Measurements from ENCODE around the gene CDC34.
A peak's percentile ranks its signal among the peaks of the same experiment; 100 is the strongest.

Gene CDC34

GRCh38 chr19:589693-590395, 58.3 kb downstream of the CDC34 start, which contains the start of gene HCN2:
Gene HCN2 (plus strand): TSS chr19:589881. CDS start chr19:589946, 65 bp downstream.
- Mint-ChIP-seq H3K9me3 (ENCODE audit: low read depth) (no peaks in the 10 kb centered on the region), H3K27me3 (no peaks in the 10 kb centered on the region)

DNA sequence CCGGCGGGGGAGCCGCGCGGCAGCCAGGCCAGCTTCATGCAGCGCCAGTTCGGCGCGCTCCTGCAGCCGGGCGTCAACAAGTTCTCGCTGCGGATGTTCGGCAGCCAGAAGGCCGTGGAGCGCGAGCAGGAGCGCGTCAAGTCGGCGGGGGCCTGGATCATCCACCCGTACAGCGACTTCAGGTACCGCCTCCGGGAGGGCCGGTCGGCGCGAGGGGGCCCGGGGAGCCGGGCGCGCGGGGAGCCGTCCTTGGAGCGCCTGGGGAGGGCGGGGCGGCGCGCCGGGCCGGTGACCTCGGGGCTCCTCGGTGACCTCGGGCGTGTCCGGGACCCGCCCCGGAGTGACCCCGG, 58.8 kb downstream of the CDC34 start:
- H3K27me3 Mint-ChIP-seq: no peaks in the 10 kb centered on the region
- H3K4me1 Mint-ChIP-seq (ENCODE audit: low read depth): peaks cover 6% of the 10 kb centered on the region
- no peaks in the 10 kb centered on the region for H3K9me3 Mint-ChIP-seq (ENCODE audit: low read depth)
- H3K36me3 Mint-ChIP-seq: no peaks in the 10 kb centered on the region
- no peak overlapping the region for H3K27ac Mint-ChIP-seq
- no peak overlapping the region for H3K4me3 Mint-ChIP-seq

More at GRCh38 chr19:589693-590395, 58.3 kb downstream of the CDC34 start, which contains the start of gene HCN2:
- H3K27ac Mint-ChIP-seq: no peak within 1 kb of the TSS
- H3K4me3 Mint-ChIP-seq: peak within 1 kb of the TSS; percentile 67
- H3K36me3 Mint-ChIP-seq: no peaks in the 10 kb centered on the region
- H3K4me1 Mint-ChIP-seq (ENCODE audit: low read depth): peaks cover 6% of the 10 kb centered on the region

GRCh38 chr19:590750-591098, 59.2 kb downstream of the CDC34 start:
- H3K4me1 Mint-ChIP-seq (ENCODE audit: low read depth): peaks cover 6% of the 10 kb centered on the region
- H3K4me3 Mint-ChIP-seq: no peak overlapping the region
- no peaks in the 10 kb centered on the region for H3K9me3 Mint-ChIP-seq (ENCODE audit: low read depth)
- no peaks in the 10 kb centered on the region for H3K36me3 Mint-ChIP-seq
- H3K27ac Mint-ChIP-seq: no peak overlapping the region
- H3K27me3 Mint-ChIP-seq: no peaks in the 10 kb centered on the region

DNA sequence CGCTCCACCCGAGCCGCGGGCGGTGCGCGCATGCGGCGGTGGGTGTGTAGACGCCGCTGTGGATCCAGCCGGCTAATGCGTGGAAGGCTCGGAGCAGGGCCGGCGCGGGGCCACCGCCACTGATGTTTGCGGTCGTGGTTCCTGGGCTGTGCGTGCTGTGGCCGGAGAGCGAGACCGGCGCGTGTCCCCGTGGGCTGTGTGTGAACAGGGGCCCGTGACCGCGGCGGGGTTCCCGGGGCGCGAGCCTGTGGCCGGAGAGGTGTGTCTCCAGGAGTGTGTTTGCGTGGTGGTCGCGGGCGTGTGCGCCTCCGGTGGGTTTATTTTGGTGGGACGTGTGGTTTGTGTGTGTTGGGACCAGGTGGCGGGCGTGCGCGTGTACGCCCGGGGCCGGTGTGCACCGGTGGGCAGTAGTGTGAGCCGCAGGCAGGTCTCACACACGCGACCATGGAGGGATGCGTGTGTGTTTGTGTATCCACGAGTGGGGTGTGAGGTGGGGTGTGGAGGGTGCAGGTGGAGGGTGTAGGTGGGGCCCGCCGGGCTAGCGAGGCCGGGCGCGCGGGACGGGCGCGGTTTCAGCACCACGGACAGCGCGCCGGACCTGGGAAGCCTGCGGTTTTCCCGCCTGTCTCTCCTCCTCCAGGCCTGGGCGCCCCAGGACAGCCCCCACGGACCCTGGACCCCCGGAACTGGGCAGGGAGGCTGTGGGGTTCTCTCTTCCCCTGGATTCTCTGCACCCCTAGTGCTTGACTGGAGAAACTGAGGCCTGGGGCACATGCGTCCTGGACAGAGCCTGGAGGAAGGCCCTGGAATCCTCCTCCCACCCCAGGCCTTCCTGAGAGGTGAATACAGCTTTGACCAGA, 59.8 kb downstream of the CDC34 start:
- no peaks in the 10 kb centered on the region for H3K9me3 Mint-ChIP-seq (ENCODE audit: low read depth)
- H3K27me3 Mint-ChIP-seq: no peaks in the 10 kb centered on the region
- no peaks in the 10 kb centered on the region for H3K36me3 Mint-ChIP-seq
- peak overlapping the region; percentile 70 for H3K4me3 Mint-ChIP-seq
- peaks cover 6% of the 10 kb centered on the region for H3K4me1 Mint-ChIP-seq (ENCODE audit: low read depth)
- H3K27ac Mint-ChIP-seq: no peak overlapping the region
